MM.1S (cell line): ENCODE measurements around the gene SPOCK3.

Experiments
- EZH2 ChIP-seq: fragments of 300-600 bp; sonication (generic); optimal IDR thresholded peaks from 2 replicates; pipeline ENCODE3; 2017; ENCODE audit warnings: low read depth, mild to moderate bottlenecking, antibody characterized with exemption, low read length, mixed read lengths
- TF ChIP-seq, protein P1 (sequence below): fragments of 300-600 bp; sonication (generic); IDR thresholded peaks from 2 replicates; pipeline ENCODE4 v1.5.1; 2016; ENCODE audit warnings: antibody characterized with exemption, low read length, mixed read lengths

DNA sequence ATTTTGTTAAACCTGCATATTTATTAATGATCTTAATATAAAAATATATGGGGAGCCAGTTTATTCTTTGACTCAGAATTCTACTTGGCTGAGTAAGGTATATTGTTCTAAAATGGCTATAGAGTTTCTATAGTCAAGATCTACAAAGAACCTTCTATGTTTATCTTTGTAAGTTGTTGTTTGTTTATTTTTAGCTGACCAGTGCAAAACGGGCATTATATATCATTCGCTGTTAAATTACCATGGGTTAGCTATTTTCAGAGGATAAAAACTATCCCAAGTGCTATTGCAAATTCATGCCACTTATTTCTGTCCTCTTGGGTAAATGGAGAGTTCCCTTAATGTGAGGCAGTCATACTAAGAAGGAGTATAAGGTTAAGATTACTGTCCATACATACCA, 5.3 kb upstream of the SPOCK3 start:
- TF ChIP-seq, protein P1, sequence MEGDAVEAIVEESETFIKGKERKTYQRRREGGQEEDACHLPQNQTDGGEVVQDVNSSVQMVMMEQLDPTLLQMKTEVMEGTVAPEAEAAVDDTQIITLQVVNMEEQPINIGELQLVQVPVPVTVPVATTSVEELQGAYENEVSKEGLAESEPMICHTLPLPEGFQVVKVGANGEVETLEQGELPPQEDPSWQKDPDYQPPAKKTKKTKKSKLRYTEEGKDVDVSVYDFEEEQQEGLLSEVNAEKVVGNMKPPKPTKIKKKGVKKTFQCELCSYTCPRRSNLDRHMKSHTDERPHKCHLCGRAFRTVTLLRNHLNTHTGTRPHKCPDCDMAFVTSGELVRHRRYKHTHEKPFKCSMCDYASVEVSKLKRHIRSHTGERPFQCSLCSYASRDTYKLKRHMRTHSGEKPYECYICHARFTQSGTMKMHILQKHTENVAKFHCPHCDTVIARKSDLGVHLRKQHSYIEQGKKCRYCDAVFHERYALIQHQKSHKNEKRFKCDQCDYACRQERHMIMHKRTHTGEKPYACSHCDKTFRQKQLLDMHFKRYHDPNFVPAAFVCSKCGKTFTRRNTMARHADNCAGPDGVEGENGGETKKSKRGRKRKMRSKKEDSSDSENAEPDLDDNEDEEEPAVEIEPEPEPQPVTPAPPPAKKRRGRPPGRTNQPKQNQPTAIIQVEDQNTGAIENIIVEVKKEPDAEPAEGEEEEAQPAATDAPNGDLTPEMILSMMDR = no peak
- TF ChIP-seq EZH2 = no peak
